Frontal cortex (tissue), 4 donors: Measurements from ENCODE around the gene TRAPPC10. TPM values are rescaled to one million over a fixed set of nuclear protein-coding genes. Genes with fewer than 3 reads are reported as not detected.
"Not testable (repeated sequence)": the region's sequence is repeated elsewhere in the genome, so short reads cannot be mapped to it uniquely, and the experiment has no call there.

Experiments used
- DNase-seq, 2 donors: peaks; one replicate each; pipeline ENCODE4 v3.0.0; 2012; ENCODE audit warnings: low spot score in 2 of 2
- FAIRE-seq: peaks from 2 replicates; lab custom pipeline; 2012; peaks lifted over from hg19 to GRCh38; lab: Jason Lieb, UNC
- total RNA-seq: library from RNA; depleted of rRNA; stranded (reverse); fragments of >200 nt; gene quantifications from one replicate; pipeline ENCODE4 v1.2.3, GENCODE V29; 2014
- donor health status: control.
- donor health status: control.
- donor health status: control.

The TRAPPC10 gene
- total RNA-seq, 1 donor from 2014 or later = 15.1 TPM

GRCh38 chr21:44084496-44085241, 72.6 kb downstream of the TRAPPC10 start:
- FAIRE-seq (no peak), DNase-seq (no peak)

GRCh38 chr21:44085491-44086321, 73.6 kb downstream of the TRAPPC10 start:
- FAIRE-seq = peak; percentile 92
- DNase-seq = peak; percentile 41 to 54

GRCh38 chr21:44086636-44087425, 74.7 kb downstream of the TRAPPC10 start:
- FAIRE-seq (no peak), DNase-seq (no peak)

- FAIRE-seq = no peak
- DNase-seq = no peak
Observed at GRCh38 chr21:44087426-44088400, 75.6 kb downstream of the TRAPPC10 start.

- no peak for DNase-seq
- no peak for FAIRE-seq
Observed at GRCh38 chr21:44088401-44088780, 76.3 kb downstream of the TRAPPC10 start.

GRCh38 chr21:44089001-44089911, 77.1 kb downstream of the TRAPPC10 start:
- DNase-seq (no peak), FAIRE-seq (no peak)

- FAIRE-seq (no peak), DNase-seq (no peak)
Observed at GRCh38 chr21:44090325-44090724, 78.2 kb downstream of the TRAPPC10 start.

GRCh38 chr21:44092211-44092610, 80.1 kb downstream of the TRAPPC10 start:
- FAIRE-seq (no peak), DNase-seq (no peak)

- FAIRE-seq (no peak), DNase-seq (no peak)
Observed at GRCh38 chr21:44093761-44094160, 81.7 kb downstream of the TRAPPC10 start.

- no peak for DNase-seq
- peak; percentile 53 for FAIRE-seq
Observed at GRCh38 chr21:44094832-44095231, 82.7 kb downstream of the TRAPPC10 start.

GRCh38 chr21:44098507-44098906, 86.4 kb downstream of the TRAPPC10 start:
- not testable (repeated sequence) for DNase-seq, FAIRE-seq

- not testable (repeated sequence) for FAIRE-seq, DNase-seq
Observed at GRCh38 chr21:44098964-44099363, 86.9 kb downstream of the TRAPPC10 start.

GRCh38 chr21:44107026-44107501, 95.0 kb downstream of the TRAPPC10 start, which contains the start of gene PWP2:
Gene PWP2 (plus strand): TSS chr21:44107399. CDS start chr21:44107417, 18 bp downstream.
- DNase-seq, FAIRE-seq: not testable (repeated sequence)

- FAIRE-seq, DNase-seq: not testable (repeated sequence)
Observed at GRCh38 chr21:44107589-44107988, 95.5 kb downstream of the TRAPPC10 start.

- FAIRE-seq, DNase-seq: not testable (repeated sequence)
Observed at GRCh38 chr21:44113702-44114371, 101.7 kb downstream of the TRAPPC10 start.

- FAIRE-seq, DNase-seq: not testable (repeated sequence)
Observed at GRCh38 chr21:44122131-44122530, 110.0 kb downstream of the TRAPPC10 start.

- not testable (repeated sequence) for FAIRE-seq, DNase-seq
Observed at GRCh38 chr21:44127827-44128226, 115.7 kb downstream of the TRAPPC10 start.
